ENCODE data around the gene AMMECR1L.
"Not testable (repeated sequence)": the region's sequence is repeated elsewhere in the genome, so short reads cannot be mapped to it uniquely, and the experiment has no call there.

Gene AMMECR1L

DNA sequence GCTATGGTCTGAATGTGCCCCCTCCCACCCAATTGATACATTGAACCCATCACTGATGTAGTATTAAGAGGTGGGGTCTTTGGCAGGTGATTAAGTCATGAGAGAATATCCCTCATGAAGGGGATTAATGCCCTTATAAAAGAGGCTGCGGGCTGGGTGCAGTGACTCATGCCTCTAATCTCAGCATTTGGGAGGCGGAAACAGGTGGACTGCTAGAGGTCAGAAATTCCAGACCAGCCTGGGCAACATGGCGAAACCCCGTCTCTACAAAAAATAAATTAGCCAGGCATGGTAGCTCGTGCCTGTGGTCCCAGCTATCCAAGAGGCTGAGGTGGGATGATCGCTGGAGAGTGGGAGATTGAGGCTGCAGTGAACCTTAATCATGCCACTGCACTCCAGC is 42.1 kb downstream of the AMMECR1L start:
- in situ Hi-C loops (cut with MboI; ENCODE audit: low sequenced_read_pairs) = no loop called here

DNA sequence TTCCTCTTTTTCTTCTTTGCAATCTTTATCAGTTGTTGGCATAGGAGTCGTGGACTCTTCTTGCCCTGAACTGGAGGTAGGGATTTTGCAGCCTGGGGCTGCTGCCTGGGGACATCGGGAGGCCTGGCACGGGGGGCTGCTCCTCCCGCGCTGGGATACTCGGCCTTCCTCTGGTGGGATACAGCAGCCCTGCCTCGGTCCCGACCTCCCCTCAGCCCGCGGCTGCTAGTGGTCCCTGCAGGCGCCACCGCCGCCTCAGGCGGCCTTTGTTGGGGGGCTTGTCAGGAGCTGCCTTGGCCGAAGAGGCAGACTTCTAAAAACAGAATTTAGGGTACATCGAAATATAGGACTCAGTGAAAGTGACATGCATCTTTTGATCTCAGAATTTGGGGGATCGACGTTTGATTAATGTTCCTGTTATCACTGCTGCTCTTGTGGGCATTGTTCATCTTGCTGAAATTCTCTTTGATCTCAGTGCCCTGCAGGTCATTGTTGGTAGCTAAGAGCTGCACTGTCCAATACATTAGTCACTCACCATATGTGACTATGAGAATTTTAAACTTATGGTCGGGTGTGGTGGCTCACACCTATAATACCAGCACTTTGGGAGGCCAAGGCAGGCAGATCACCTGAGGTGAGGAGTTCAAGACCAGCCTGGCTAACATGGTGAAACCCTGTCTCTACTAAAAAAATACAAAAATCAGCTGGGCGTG is 44.1 kb downstream of the AMMECR1L start:
- in situ Hi-C loops (cut with MboI; ENCODE audit: low sequenced_read_pairs) = no loop called here

DNA sequence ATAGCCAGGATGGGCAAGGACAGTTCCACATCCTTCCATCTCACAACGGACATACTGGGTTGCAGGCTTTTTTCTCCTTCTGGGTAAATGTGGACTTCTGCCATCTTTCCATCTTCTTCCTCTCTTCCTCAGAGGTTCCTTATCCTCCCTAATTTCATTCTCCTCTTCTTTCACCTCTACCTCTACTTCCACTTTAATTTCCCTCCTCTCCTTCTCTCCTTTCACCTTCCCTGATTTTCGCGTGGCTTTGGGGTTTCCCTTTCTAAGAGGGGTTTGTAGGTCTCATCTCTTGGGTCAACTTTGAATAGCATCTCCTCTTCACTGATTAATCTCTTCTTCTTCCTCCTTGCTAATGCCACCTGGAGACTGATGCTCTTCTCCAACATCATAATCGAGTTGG is 44.9 kb downstream of the AMMECR1L start:
- in situ Hi-C loops (cut with MboI; ENCODE audit: low sequenced_read_pairs) = no loop called here

DNA sequence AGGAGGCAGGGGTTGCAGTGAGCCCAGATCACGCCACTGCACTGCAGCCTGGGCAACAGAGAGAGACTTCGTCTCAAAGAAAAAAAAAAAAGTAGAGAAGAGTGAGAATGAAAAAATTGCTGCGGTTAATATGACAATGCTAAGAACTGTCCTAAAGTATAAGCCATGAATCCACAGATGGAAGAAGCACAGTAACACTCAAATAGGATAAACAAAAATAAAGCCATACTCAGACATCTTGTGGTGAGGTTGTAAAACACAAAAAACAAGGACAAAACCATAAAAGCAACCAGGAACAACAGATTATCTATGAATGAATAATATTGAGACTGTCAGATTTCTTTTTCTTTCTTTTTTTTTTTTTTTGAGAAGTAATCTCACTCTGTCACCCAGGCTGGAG is 50.8 kb downstream of the AMMECR1L start:
- in situ Hi-C loops (cut with MboI; ENCODE audit: low sequenced_read_pairs) = no loop called here

DNA sequence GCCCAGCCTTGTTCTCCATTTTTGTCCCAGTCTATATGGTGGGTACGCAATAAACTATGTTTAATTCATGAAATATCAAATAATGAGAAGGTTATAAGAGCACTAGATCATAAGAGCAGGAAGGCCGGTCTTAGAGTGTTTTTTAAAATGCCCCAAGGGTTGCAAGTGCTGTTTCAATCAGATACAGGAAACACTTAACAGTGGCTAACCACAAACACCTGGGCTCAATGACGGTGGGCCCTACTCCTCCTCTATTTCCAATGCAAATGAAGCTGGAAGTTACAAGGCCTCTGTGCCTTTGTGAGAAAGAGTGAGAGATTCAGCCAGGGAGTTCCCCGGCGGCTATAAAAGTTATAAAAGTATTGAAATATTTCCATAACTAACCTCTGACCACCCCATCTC is 55.9 kb downstream of the AMMECR1L start:
- in situ Hi-C loops (cut with MboI; ENCODE audit: low sequenced_read_pairs) = no loop called here

DNA sequence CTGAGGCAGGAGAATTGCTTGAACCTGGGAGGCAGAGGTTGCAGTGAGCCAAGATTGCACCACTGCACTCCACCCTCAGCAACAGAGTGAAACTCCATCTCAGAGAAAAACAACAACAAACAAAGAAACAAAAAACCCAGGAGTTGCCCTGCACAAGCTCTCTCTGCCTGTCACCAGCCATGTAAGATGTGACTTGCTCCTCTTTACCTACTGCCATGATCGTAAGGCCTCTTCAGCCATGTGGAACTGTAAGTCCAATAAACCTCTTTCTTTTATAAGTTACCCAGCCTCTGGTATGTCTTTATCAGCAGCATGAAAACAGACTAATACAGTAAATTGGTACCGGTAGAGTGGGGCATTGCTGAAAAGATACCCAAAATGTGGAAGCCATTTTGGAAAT is 59.0 kb downstream of the AMMECR1L start:
- in situ Hi-C loops (cut with MboI; ENCODE audit: low sequenced_read_pairs) = not testable (repeated sequence)

DNA sequence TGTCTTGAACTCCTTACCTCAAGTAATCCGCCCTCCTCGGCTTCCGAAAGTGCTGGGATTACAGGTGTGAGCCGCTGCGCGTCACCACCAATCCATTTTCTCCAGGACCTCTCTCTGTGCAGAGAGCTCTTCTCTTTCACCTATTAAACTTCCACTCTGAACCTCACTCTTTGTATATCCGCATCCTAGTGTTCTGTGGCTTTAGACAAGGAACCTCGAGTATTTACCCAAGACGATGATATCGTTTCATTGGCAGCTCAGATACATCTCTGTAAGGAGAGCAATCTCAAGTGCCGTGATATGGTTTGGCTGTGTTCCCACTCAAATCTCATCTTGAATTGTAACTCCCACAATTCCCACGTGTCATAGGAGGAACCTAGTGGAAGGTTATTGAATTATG is 59.7 kb downstream of the AMMECR1L start:
- in situ Hi-C loops (cut with MboI; ENCODE audit: low sequenced_read_pairs) = no loop called here

DNA sequence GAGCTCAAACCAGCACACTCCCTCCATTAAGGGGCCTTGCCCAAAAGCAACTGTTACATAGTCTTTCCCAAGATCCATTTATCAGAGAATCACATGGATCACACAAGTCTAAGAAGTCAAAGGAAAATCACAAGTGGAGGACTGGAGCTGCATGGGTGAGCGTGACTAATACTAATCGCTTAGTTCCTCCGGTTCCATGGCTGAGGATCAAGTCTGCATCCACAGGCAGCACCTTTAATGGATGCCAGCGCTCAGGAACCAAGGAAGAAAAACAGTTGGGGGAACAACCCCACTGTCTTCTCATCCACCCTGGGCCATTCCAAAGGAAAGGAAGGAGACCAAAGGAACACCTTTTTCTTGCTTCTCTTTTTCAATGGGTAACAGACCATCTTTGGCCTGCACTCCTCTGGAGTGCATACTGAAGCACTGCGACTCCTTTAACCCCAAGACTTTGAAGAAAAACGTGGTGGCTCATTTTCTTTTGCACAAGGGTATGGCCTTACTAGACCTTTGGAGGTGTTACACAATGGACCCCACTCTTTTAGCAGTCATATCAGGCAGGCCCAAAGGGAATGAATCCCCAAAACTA is 65.6 kb downstream of the AMMECR1L start:
- in situ Hi-C loops (cut with MboI; ENCODE audit: low sequenced_read_pairs) = no loop called here

DNA sequence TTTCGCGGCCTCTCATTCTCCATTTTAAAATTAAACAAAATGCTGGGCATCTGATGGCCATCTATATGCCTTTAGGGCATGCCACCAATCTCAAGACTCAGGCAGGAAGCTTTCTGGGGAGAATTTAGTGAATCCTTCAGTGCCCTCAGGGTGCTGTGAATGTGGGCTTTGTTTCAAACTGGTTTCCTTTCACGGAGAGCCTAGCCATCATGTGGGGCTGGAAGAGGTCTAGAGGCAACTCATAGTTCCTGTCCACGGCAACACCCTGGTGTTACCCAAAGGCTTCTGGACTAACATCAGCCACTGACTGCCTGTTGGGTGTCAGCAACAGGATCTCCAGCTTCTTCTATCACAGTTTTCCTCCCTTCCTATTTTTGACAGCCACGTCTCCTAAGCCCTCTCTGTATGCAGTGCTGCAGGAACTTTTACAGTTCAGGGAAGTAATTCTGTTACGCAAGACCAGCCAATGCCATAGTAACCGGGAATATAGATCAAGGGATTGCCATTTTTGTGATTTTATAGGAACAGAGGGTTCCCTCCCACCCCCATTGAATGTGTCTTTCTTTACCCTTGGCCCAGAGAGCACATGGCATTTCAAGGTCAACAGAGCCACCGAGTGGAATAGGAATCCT is 66.8 kb downstream of the AMMECR1L start:
- in situ Hi-C loops (cut with MboI; ENCODE audit: low sequenced_read_pairs) = no loop called here

DNA sequence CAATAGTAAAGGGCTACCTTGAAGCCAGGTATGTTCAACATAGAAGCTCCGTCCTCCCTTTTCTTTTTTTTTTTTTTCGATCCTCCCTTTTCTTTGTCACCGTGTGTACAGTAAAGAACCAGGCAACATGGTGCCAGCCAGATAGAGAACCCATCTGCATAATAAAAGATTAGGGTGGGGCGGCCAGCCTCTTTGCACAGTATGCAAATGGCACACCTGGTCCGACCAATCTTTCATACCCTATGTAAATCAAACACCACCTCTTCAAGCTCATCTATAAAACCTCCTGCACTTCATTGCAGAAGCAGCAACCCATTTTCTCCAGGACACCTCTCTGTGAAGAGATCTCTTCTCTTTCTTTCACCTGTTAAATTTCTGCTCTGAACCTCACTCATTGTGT is 67.5 kb downstream of the AMMECR1L start:
- in situ Hi-C loops (cut with MboI; ENCODE audit: low sequenced_read_pairs) = no loop called here

DNA sequence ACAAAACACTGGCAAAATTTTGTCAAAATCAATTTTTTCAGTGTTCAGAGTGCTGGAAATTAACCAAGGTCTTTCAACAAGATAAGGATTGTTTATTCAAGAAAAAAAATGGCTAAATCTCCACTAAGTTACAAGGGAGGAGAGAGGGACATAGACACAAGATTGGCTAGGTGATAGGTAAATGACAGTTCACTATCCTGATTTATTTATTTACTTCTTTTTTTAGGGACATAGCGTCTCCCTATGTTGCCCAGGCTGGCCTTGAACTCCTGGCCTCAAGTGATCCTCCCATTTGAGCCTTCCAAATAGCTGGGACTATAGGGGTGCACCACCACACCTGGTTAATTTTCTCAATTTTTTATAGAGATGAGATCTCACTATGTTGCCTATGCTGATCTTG is 71.1 kb downstream of the AMMECR1L start:
- in situ Hi-C loops (cut with MboI; ENCODE audit: low sequenced_read_pairs) = no loop called here

DNA sequence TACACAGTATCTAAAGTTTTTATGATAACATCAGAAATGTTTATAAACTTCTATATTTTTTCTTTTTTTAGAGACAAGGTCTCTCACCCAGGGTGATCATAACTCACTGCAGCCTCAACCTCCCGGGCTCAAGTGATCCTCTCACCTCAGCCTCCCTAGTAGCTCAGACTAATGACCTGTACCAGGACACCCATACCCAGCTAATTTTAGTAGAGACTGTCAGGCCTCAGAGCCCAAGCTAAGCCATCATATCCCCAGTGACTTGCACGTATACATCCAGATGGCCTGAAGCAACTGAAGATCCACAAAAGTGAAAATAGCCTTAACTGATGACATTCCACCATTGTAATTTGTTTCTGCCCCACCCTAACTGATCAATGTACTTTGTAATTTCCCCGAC is 73.3 kb downstream of the AMMECR1L start:
- in situ Hi-C loops (cut with MboI; ENCODE audit: low sequenced_read_pairs) = not testable (repeated sequence)
